Activated CD4-positive, alpha-beta T cell treated with anti-CD3 and anti-CD28 coated beads for 1 hour (primary cell): Measurements from ENCODE around the gene CDKN3.
"Not testable (repeated sequence)": the region's sequence is repeated elsewhere in the genome, so short reads cannot be mapped to it uniquely, and the experiment has no call there.

ENCODE experiments used
- DNase-seq: peaks from one replicate; pipeline ENCODE4 v3.0.0-alpha.2; 2020

Gene CDKN3

DNA sequence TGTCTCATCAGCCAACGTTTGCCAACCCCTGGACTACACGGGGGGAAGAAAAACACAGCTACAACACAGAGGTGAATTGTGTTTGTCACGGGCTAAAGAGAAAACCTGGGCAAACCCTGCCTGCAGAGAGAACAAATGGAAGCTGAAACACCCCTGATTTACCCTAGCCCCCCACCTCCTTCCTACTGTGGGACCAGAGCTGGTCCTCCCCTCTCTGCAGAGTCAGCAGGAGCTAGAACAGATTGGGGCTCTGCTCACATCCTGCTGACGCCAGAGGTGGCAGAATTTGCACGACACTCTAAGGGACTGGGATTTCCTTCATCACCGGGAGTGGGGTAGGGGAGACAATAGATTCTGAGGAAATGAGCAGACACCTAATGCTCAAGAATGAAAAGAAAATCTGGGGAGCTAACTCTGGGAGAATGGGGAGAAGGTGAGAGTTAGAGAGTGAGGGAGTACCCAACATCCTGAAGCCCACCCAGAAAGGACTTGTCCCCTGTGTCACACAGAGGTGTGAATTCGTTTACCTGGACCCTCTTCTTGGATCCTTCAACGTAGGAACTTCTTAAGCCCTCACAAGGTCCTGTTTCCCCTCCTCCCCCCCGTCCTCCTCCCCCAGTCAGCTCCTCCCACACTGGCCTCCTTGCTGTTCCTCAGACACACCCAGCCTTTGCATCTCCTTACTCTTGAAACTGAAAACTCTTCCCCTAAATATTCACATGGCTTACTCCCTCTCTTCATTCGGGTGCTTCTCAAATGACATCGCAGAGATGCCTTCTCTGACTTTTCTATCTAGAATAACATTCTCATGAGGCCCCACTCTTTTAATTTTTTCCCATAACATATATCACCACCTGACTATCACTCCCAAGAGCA lies 26.2 kb upstream of the CDKN3 start:
- no peak for DNase-seq

DNA sequence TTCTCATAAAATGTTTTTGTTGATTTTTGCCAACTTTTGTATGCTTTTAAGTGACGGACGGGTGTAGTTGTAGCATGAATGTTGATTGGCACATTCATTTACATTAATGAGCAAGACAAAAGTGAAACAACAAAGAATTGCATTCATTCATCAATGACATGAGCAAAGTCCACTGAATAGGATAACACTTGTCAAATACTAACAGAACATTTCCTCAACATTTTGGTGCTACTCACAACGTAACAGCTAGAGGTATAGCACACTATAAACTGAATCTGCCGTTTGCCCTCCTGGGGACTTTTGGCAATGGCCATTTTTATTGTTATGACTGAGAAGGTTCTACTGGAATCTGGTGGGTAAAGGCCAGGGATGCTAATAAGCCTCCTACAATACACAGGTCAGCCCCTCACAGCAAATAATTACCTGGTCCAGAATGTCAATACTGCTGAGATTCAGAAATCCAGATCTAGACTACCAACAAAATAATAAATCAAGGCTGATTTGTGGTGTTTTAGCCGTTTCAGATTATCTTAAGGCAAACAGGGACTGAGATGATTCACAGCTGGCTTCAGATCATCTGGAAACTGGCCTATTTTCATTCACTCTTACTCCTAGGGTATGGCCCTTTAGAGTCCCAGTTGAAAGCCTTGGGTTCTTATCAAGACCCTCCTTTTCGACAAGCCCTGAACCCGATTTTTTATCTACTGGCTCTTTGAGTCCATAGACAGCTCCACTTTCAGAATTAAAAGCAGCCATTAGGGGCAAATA lies 22.5 kb upstream of the CDKN3 start:
- DNase-seq = no peak

- DNase-seq = no peak
Observed at GRCh38 chr14:54377501-54377900, 19.3 kb upstream of the CDKN3 start.

DNA sequence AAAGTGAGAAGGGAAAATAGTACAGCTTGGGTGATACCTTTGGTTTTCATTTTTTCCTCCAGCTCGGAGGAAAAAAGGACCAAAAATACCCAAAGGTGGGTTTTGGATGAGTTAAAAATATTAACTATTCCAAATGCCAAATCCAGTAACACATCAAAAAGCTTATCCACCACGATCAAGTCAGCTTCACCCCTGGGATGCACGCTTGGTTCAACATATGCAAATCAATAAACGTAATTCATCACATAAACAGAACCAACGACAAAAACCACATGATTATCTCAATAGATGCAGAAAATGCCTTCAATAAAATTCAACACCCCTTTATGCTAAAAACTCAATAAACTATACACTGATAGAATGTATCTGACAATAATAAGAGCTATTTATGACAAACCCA lies 17.9 kb upstream of the CDKN3 start:
- DNase-seq = not testable (repeated sequence)

DNA sequence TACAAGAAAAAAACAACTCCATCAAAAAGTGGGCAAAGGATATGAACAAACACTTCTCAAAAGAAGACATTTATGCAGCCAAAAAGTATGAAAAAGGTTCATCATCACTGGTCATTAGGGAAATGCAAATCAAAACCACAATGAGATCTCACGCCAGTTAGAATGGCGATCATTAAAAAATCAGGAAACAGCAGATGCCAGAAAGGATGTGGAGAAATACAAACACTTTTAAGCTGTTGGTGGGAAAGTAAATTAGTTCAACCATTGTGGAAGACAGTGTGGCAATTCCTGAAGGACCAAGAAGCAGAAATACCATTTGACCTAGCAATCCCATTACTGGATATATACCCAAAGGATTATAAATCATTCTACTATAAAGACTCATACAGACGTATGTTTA lies 16.2 kb upstream of the CDKN3 start:
- DNase-seq = not testable (repeated sequence)

- no peak for DNase-seq
Observed at GRCh38 chr14:54381821-54382220, 15.0 kb upstream of the CDKN3 start.

DNA sequence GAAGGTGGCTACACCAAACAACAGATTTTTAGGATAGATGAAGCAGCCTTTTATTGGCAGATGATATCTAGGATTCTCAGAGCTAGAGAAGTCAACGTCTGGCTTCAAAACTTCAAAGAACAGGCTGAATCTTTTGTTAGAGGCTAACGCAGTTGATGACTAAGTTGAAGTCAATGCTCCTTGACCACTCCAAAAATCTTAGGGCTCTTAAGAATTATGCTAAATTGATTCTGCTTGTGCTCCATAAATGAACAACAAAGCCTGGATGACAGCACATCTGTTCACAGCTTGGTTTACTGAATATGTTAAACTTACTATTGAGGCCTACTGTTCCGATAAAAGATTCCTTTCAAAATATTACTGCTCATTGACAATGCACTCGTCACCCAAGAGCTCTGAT lies 13.0 kb upstream of the CDKN3 start:
- no peak for DNase-seq

GRCh38 chr14:54385556-54385955 lies 11.3 kb upstream of the CDKN3 start:
- no peak for DNase-seq

DNA sequence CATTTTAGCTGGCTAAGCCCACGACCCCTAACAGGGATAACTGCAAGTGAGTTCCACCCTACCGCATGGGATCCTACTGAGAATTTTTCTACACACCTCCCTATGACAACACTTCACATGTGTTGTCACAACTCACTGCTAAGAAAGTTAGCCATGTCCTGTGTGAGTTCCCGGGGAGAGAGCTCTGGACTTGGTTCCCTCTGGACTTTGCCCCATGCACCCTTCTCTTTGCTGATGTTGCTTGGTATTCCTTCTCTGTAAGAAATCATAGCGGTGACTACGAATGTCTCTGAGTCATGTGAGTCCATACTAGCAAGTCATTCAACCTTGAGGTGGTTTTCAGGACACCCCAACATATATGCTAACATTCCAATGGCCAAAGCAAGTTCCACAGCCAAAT lies 9.5 kb upstream of the CDKN3 start:
- DNase-seq = no peak

- DNase-seq = no peak
Observed at GRCh38 chr14:54392131-54392859, 4.5 kb upstream of the CDKN3 start.

DNA sequence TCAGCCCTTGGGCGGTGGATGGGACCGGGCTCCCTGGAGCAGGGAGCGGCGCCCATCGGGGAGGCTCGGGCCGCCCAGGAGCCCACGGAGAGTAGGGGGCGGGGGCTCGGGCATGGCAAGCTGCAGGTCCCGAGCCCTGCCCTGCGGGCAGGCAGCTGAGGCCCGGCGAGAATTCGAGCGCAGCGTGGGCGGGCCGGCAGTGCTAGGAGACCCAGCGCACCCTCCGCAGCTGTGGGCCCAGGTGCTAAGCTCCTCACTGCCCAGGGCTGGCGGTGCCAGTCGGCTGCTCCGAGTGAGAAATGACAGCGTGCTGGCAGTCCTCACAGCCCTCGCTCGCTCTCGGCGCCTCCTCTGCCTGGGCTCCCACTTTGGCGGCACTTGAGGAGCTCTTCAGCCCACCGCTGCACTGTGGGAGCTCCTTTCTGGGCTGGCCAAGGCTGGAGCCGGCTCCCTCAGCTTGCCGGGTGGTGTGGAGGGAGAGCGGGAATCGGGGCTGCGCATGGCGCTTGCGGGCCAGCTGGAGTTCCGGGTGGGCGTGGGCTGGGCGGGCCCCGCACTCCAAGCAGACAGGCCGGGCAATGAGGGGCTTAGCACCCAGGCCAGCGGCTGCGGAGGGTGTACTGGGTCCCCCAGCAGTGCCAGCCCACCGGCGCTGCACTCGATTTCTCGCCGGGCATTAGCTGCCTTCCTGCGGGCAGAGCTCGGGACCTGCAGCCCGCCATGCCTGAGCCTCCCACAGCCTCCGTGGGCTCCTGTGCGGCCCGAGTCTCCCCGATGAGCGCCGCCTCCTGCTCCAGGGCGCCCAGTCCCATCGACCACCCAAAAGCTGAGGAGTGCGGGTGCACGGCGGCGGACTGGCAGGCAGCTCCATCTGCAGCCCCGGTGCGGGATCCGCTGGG lies 3.6 kb upstream of the CDKN3 start:
- not testable (repeated sequence) for DNase-seq

- DNase-seq = no peak
Observed at GRCh38 chr14:54394596-54394995, 2.2 kb upstream of the CDKN3 start.

- no peak for DNase-seq
Observed at GRCh38 chr14:54395284-54395683, 1.5 kb upstream of the CDKN3 start.

DNA sequence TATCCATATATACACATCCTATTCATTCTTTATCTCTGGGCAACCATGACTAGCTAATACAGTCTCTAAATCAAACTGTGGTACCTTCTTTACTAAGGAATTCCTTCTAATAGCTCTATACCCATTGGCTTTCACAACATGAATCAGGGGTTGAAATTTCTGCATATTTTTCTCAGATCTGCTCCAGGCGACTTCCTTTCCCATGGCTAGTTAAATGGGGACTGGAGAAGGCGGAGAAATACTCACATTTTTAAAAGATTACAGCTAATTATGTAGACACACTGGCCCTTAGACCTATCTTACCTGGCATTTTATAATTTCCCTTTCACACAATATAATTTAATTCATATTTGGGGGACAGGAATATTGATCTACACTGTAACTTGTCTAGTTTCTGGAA lies 1.1 kb upstream of the CDKN3 start:
- DNase-seq = no peak

DNA sequence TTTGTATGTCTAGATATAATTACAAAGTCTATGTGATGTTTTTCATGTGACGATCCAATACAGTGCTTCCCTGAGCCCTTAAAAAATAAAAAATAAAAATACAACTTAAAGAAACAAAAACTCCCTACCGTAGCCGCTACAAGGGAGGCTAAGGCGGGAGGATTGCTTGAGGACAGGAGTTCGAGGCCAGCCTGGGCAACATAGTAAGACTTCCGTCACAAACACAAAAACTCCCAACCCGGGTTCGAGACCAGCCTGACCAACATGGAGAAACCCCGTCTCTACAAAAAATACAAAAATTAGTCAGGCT lies 669 bp upstream of the CDKN3 start:
- DNase-seq = no peak

GRCh38 chr14:54399560-54399959 lies 2.8 kb downstream of the CDKN3 start:
- DNase-seq = no peak

DNA sequence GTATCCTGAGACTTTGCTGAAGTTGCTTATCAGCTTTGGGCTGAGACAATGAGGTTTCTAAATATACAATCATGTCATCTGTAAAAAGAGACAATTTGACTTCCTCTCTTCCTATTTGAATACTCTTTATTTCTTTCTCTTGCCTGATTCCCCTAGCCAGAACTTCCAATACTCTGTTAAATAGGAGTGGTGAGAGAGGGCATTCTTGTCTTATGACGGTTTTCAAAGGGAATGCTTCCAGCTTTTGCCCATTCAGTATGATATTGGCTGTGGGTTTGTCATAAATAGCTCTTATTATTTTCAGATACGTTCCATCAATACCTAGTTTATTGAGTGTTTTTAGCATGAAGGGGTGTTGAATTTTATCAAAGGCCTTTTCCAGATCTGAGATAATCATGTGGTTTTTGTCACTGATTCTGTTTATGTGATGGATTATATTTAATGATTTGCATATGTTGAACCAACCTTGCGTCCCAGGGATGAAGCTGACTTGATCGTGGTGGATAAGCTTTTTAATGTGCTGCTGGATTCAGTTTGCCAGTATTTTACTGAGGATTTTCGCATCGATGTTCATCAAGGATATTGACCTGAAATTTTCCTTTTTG lies 6.7 kb downstream of the CDKN3 start:
- not testable (repeated sequence) for DNase-seq

GRCh38 chr14:54410215-54410614 lies 13.4 kb downstream of the CDKN3 start:
- DNase-seq = no peak

GRCh38 chr14:54411371-54411770 lies 14.6 kb downstream of the CDKN3 start:
- DNase-seq = no peak

GRCh38 chr14:54420478-54421142 lies 23.8 kb downstream of the CDKN3 start:
- DNase-seq = no peak

DNA sequence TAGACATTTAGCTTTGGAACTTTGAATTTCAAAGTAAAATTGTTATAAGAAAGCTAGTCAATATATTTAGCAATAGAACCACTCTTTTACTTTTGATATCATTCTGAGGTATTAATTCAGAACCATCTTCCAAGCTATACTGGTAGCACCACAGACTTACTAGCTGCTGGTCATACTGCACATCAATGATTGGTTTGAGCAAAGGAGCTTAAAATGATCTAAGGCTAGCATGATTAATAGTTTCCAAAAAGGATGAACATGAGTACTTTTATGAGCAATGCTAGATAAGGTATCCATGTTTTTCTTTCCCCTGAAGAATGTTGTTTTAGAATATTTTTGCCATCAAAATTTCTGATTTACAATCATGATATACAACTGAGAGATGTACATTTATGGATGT lies 27.2 kb downstream of the CDKN3 start:
- DNase-seq = no peak

GRCh38 chr14:54424479-54424901 lies 27.7 kb downstream of the CDKN3 start:
- DNase-seq = no peak
